Astrocyte of the spinal cord (primary cell): Measurements from ENCODE around the gene FEZ2.

Source experiments
- DNase-seq: peaks from one replicate; pipeline ENCODE4 v3.0.0; 2011; ENCODE audit warnings: low read depth, low spot score
- H3K4me3 ChIP-seq: 2 replicates; pipeline ENCODE4 v1.5.1; 2011; ENCODE audit warnings: low read depth, mild to moderate bottlenecking, low read length, moderate library complexity
- CTCF ChIP-seq: IDR thresholded peaks from 2 replicates; pipeline ENCODE4 v1.5.1; 2012; ENCODE audit warnings: low read depth, mild to moderate bottlenecking, low read length, inconsistent platforms
- in situ Hi-C: cut with HindIII; loops from 2 replicates; pipeline ENCODE4 v1.10.0; 2017; ENCODE audit warnings: low sequenced_read_pairs

The FEZ2 gene

GRCh38 chr2:36540986-36541754, 56.8 kb downstream of the FEZ2 start:
- no peak for TF ChIP-seq CTCF
- in situ Hi-C loops: no loop called here
- H3K4me3 ChIP-seq: no peak overlapping the region
- no peak for DNase-seq

DNA sequence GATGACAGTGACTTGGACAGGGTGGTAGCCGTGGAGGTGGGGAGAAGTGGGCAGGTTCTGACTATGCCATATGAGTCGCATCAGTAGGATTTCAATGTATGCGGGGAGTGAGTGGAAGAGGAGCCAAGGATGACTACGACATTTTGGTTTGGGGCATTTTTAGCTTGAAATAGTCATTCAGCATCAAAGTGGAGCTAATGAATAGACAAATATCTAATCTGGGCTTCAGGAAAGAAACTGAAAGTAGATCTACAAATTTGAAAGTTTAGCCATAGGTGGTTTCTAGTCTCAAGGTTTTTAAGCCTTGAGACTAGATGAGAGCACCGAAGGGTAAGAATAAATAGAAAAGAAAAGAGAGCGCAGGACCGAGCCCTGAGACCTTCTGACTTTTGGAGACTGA, 58.3 kb downstream of the FEZ2 start:
- in situ Hi-C loops: no loop called here

GRCh38 chr2:36538335-36538734, 59.6 kb downstream of the FEZ2 start:
- TF ChIP-seq CTCF: no peak
- in situ Hi-C loops: no loop called here

More for the DNA sequence above, 58.3 kb downstream of the FEZ2 start:
- TF ChIP-seq CTCF: no peak
- DNase-seq: no peak
- no peak overlapping the region for H3K4me3 ChIP-seq

DNA sequence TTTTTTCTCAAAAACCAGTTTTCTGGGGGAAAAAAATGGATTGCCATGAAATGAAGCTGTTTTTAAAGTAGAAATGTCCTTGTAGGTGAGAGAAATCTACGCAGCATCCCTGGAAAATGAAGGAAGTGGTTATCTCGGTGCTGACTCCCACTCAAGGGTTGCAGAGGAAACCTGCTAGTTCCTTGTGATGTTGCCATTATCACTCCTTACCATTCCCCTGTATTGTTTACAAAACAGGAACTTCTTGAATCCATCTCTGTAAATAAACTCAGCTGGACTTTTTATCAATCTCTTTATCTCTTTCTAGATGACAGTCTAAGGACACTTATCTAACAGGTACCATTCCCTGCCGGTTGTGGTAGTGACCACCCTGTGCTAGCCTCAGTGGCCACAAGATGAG, 61.2 kb downstream of the FEZ2 start:
- in situ Hi-C loops: no loop called here
- no peak overlapping the region for H3K4me3 ChIP-seq
- no peak for TF ChIP-seq CTCF
- no peak for DNase-seq

More at GRCh38 chr2:36538335-36538734, 59.6 kb downstream of the FEZ2 start:
- H3K4me3 ChIP-seq: no peak overlapping the region
- DNase-seq: no peak

- no peak overlapping the region for H3K4me3 ChIP-seq
- TF ChIP-seq CTCF: no peak
- in situ Hi-C loops: no loop called here
- no peak for DNase-seq
Measured at GRCh38 chr2:36535099-36535498, 62.9 kb downstream of the FEZ2 start.

GRCh38 chr2:36534275-36534799, 63.6 kb downstream of the FEZ2 start:
- H3K4me3 ChIP-seq: no peak overlapping the region
- TF ChIP-seq CTCF: no peak
- no peak for DNase-seq
- in situ Hi-C loops: no loop called here
